GM03348 (cell line): ENCODE results near the gene OLFML1.

Experiments used
- DNase-seq: peaks from one replicate; pipeline ENCODE4 v3.0.0; 2012; ENCODE audit warnings: low spot score

OLFML1 gene

GRCh38 chr11:7480113-7480512 is 5.2 kb upstream of the OLFML1 start:
- DNase-seq = no peak

DNA sequence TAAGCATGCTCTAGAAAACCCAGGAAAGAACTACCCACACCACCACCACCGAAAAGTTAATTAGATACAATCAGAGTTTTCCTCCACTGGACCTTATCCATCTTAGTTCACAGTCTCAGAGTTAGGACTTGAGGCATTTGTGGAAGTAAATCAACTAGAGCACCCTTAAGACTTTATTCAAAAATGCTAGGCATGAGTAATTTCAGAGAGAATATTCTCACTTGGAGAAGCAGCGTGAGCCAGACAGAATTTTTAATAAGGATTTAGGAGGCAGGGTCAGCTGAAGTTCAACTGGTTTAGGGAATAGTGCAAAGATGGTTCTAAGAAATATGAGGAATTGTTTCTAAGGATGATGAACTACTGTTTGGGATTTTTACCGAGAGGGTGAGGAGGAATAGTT is 1.2 kb upstream of the OLFML1 start:
- no peak for DNase-seq

GRCh38 chr11:7484645-7485044 is 661 bp upstream of the OLFML1 start:
- DNase-seq = no peak

GRCh38 chr11:7486098-7486780 is 933 bp downstream of the OLFML1 start:
- no peak for DNase-seq

GRCh38 chr11:7486781-7487140 is 1.5 kb downstream of the OLFML1 start:
- peak; percentile 24 for DNase-seq

DNA sequence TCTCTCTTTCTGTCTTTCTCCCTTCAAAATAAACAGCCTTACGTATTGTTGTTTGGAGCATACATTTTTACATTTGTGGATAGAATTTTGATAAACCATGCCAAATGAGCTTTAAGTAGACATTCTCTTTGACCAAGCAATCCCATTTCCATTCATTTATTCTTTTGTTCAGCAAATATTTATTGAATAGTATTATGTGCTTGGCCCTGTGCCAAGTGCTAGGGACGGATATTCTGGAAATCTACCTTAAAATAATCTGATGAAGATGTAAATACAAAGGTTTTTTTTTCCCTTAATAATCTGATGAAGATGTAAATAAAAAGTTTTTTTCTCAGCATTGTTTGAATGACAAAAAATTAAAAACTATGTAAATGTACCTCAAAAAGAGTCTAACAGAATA is 2.1 kb downstream of the OLFML1 start:
- no peak for DNase-seq

- DNase-seq = no peak
These were observed 3.4 kb downstream of the OLFML1 start for GRCh38 chr11:7488681-7489080.

- DNase-seq = no peak
These were observed 4.1 kb downstream of the OLFML1 start for GRCh38 chr11:7489376-7489775.

GRCh38 chr11:7490054-7490453 is 4.7 kb downstream of the OLFML1 start:
- DNase-seq = peak; percentile 75

DNA sequence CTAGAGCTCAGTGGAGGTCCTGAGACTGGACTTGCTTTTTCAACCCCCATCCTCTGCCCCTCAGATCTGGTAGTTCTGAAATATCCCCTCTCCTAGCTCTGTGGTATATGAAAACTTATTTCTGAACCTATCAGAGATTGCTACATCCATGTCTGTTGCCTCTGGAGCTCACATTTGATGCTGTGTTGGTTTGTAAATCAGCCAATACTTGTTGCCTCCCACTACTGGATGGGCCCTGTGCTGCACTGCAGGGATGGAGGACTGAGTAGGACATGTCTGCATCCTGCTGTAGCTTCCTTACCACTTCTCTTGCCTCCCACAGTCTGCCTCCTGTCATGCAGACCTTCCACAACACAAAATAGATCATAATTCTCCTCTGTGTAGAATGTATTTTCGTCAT is 5.2 kb downstream of the OLFML1 start:
- DNase-seq = peak; percentile 44

DNA sequence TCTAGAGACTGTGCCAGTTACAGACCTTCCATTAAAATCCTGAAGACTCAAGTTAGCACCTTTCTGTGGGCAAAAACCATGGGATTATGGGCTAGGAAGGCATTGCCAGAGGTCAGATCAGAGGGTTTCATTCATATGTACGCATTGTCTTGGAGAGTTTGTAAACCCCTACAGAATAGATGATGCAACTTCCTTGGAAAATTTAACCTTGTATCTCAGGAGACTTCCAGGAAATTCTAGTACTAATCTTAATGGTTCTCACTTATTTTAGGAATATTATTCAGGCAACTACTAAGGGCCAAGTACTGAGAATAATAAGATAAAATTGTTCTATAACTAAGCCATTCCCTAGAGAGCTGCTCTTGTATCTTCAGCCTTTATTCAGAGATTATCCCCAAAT is 6.9 kb downstream of the OLFML1 start:
- DNase-seq = no peak

DNA sequence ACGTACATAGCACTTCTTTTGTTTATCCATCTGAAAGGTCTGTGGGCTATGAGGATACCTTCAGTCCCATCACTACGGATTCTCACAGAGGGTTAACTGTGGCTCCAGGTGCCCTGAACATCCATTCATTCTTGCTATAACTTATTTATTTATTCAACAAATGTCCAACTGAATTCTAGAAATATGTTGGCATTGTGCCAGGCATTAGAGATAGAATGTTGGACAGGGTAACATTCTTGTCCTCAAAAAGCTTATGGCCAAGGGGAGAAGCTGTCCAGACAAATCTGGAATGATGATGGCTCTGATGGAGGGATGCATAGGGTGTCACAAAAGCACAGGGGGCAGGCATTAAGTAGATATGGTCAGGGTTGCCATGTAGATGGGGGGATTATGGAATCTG is 8.4 kb downstream of the OLFML1 start:
- DNase-seq = no peak

DNA sequence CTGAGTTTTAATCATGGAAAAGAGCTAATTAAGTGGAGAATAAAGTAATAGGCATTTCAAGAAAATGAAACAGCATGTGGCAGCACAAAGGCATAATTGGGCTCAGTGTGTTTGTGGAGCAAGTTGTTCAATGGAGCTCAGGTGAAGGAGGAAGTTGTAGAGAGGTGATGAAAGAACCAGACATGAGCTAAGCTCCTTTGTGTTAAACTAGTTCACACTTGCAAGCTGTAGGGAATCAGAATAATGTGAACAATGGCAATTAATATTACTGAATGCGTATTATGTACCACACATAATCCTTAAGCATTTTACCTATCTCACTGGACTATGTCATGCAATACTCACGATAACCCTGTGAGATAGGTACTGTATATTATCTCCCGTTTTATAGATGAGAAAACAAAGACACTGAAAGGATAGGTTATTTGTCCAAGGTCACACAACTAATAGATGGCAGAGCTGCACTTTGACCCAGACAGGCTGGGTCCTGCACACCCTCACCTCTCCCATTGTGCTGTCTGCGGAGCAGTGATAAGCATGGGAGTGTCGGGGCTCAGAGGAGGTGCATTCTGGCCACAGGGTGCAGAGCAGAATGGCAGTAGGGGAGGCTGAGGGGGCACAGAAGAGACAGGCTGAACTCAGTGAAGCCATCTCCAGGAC is 8.9 kb downstream of the OLFML1 start:
- no peak for DNase-seq

DNA sequence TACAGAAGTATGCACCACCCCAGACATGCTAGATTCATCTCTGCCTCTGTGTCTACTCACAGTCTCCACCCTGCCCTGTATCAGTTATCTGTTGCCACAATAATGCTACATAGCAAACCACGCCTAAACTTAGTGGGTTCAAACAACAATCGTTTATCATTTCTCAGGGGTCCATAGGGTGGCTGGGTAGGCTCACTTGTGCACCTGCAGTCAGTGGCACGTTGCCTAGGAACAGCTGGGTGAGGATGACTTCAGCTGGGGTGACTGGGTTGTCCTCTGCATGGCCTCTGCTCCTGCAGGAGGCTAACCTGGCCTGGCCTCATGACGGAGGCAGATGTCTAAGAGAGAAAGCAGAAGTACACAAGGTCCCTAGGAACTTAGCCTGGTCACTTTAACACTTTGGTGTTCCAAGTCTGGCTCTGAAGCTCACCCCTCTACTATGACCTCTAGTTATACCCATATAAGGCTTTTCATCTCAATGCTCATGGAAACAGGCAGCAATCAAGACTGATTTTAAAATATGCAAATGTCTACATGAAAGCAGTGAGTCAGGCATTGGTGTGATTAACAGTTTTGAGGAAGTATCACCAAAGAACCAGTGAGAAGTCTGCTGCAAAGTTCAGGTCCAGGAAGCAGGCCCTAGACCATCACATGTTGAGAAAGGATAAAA is 10.7 kb downstream of the OLFML1 start:
- no peak for DNase-seq

DNA sequence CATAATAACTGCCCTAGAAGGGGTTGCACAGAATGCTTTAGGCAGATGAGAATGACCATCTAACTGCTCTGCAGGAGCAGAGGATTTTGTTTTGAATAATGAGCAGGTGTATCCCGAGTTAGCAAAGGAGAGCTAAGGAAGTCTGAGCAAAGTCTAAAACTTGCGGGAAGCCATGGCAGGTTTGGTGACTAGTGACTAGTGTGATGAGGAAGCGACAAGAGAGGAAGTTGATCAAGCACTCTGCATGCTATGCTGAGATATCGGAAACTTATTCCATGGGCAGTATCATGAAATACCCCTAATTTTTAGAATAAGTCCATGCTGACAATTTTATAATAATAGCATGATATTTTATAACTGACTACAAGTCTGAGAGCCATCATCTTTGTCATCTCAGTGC is 12.9 kb downstream of the OLFML1 start:
- DNase-seq = no peak

DNA sequence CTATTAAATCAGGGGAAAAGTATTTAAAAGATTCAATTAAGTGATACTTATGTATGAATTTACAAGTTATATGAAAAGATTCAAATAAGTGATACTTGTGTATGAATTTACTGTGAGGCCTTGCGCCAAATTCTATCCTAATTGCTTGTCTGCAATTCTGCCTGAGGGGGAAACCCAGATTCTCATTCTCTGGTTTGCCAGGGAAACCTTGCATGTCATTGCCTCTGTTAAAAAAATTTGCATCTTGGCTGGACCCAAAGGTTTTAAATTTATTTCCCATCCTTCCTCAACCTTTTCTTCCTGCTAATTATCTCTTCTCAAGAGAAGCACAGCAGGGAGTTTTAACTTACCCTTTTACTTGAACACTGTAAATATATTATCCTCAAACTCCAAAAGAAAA is 13.8 kb downstream of the OLFML1 start:
- no peak for DNase-seq

GRCh38 chr11:7500251-7500650 is 14.9 kb downstream of the OLFML1 start:
- no peak for DNase-seq

- no peak for DNase-seq
These were observed 15.9 kb downstream of the OLFML1 start for GRCh38 chr11:7501251-7501650.

GRCh38 chr11:7501894-7502293 is 16.6 kb downstream of the OLFML1 start:
- DNase-seq = no peak

- DNase-seq = no peak
These were observed 20.9 kb downstream of the OLFML1 start for GRCh38 chr11:7506243-7506642.

GRCh38 chr11:7508087-7508486 is 22.8 kb downstream of the OLFML1 start:
- DNase-seq = no peak

DNA sequence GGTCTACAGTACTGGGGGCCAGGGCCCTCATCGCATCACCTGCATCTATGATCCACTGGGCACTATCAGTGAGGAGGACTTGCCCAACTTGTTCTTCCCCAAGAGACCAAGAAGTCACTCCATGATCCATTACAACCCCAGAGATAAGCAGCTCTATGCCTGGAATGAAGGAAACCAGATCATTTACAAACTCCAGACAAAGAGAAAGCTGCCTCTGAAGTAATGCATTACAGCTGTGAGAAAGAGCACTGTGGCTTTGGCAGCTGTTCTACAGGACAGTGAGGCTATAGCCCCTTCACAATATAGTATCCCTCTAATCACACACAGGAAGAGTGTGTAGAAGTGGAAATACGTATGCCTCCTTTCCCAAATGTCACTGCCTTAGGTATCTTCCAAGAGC is 24.7 kb downstream of the OLFML1 start:
- no peak for DNase-seq

GRCh38 chr11:7511401-7511800 is 26.1 kb downstream of the OLFML1 start:
- no peak for DNase-seq
